RCC 7860 (cell line): ENCODE measurements around the gene EDN2.

Source experiments
- DNase-seq: peaks from one replicate; pipeline ENCODE4 v3.0.0-alpha.2; 2015; ENCODE audit warnings: low spot score
- FAIRE-seq: peaks from 2 replicates; lab custom pipeline; 2012; peaks lifted over from hg19 to GRCh38; lab: Jason Lieb, UNC

Gene EDN2

DNA sequence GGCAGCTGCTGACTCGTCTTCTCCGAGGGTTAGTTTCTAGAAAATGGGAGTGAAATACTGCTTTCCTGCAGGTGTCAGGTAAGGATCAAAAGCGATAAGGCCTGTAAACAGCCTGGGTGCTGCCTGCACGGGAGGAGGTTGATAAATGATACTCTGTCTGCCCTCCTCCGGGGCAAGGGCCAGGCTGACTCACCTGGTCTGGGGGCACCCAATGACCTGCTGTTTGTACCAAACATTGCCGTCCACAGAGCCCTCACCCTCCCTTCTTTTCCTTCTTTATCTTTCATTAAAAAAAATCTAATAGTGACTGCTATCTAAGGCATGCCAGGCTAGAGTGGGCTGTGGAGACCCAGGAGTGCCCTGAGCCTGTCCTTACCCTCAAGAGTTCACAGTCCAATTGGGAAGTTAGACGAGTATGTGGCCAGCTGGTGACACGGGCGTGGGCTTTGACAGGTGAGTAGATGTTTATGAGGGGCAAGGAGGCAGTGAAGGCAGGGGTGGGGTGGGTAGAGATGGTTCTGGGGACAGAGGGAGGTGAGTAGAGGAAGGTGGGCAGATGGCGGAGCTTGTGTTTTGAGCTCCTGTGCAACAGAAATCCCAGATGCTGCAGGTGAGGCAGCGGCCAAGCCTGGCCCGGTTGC, 16.2 kb downstream of the EDN2 start:
- DNase-seq (no peak), FAIRE-seq (no peak)

GRCh38 chr1:41467673-41468072, 16.8 kb downstream of the EDN2 start:
- FAIRE-seq (no peak), DNase-seq (no peak)

DNA sequence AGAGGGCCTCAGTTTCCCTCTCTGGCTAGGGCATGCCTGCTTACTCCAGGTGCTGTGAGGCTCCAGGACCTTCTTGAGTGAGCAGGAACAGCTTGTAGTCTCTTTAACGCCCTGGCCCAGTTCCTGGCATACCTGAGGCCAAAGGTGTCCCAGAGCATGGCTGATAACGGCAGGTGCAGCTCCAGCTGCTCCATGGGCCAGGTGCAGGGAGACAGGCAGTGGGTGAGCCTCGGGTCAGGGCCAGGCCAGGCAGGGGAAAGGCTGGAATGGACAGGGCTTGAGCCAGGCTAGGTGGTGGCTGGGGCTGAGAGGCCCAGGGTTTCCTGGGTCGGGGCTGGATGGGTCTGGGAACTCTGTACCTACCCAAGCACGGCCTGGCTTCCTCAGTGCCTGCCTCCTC, 18.3 kb downstream of the EDN2 start:
- no peak for DNase-seq
- FAIRE-seq, result no peak

- no peak for FAIRE-seq
- no peak for DNase-seq
Observed at GRCh38 chr1:41465741-41466140, 18.7 kb downstream of the EDN2 start.

DNA sequence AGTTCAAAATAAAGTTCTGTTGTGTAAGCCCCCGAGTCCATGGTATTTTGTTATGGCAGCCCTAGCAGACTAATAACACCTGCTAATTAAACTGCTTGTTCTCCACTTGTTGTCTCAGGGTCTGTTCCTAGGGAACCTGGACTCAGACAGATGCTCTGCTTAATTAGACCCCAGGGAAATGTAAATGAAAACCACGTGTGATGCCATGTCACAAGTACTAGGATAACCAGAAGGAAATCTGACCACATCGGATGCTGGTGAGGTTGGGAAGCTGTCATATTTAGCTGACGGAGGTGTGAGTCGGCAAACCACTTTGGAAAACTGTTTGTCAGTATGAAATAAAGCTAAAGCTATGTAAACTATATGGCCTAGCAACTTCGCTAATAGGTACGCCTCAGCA, 19.6 kb downstream of the EDN2 start:
- no peak for DNase-seq
- no peak for FAIRE-seq

DNA sequence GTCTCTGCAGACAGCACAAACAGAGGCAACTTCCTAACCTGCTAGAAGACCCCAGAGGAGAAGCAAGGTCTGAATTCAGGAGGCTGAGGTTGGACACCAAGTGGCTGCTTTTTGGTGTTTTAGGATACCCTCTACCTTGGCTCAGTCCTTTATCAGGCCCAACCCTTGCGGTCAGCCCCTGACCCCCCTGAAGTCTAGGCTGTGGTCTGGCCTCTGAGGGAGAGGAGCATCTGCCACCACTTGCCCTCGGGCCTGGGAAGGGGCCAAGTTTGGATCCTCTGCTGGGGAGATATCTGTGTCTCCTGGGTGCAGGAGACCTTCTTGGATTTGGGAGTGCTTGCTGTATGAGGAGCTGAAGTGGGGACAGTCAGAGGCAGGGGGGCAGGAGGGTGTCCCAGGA, 21.0 kb downstream of the EDN2 start:
- no peak for FAIRE-seq

DNA sequence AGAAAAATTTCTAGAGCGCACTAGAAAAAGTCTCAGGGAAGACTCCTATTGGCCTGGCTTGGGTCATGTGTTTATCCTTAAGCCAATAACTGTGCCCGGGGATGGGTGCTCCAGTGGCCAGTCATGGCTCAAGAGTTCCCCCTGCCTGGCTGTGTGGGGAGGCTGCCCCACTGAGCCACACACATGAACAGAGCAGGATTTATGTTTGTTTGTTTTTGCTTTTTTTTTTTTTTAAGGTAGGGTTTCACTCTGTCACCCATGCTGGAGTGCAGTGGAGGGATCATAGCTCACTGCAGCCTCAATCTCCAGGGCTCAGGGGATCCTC, 21.8 kb downstream of the EDN2 start:
- no peak for FAIRE-seq

More for the DNA sequence above, 21.0 kb downstream of the EDN2 start:
- no peak for DNase-seq

DNA sequence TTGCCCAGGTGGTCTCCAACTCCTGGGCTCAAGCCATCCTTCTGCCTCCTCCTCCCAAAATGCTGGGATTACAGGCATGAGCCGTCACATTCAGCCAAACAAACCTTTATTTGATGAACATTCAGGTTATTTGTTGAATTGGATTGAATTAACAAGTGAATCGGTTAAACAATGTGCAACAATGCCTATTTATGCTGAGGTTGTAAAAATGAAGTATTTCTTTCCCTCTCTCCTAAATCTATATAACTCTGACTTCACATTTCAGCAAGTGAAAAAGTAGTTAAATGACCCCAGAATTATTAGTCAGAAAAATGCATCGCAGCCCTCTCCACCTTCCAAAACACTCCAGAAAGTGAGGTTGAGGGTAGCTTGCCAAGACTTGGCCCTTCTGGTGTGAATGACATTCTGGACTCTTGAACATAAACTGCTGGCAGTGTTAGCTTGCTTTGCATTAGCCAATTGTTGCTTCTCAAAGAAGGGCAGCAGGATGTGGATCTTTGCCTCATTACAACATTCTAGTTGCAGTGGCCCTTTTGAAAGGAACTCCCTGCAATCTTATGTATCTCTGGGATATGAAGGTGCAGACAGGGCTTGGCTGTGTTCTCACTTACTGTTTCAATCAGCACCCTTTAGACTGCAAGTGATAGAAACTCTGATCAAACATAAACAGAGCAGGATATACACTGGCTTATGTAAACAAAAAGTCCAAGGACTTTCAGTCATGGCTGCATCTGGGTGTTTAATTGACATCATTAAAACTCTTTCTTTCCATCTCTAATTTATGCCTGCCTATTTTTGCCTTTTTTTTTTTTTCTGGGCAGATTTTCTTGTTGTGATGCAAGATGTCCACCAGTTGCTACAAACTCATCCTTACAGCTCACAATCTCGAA, 22.4 kb downstream of the EDN2 start:
- no peak for DNase-seq
- FAIRE-seq, result no peak

More for the DNA sequence above, 21.8 kb downstream of the EDN2 start:
- DNase-seq, result no peak

DNA sequence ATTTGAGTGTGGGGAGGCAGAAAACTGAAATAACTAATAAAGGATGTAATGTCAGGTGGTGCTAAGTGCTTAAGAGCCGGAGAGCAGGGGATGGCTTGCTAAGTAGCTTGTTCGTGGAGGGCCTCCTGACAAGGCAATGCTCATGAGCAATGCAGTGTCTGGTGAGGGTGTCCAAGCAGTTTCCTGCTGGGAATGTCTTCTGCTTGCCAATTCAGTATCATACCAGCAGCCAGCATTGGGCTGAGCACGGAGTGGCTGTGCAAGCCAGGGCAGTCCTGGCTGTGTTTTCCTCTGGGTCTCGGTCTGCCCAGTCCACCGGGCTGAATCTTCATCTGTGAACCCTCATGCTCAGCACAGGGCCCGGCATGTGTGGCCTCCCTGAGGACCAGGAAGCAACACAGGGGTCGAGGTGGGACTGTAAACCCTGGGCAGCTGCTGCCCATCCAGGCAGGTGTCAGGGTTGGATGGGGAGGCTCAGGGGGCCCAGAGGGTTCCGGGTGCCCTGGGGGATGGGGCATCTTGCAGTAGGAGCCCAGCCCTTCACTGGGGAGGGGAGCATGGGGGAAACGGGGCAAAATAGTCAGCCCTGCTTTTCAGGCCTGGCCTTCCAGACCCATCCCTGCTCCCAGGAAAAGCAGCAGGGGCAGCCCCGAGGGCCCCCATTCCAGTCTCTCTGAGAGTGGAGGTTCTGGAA, 27.5 kb downstream of the EDN2 start:
- DNase-seq, result no peak
- FAIRE-seq, result no peak

- peak; percentile 71 for DNase-seq
- peak; percentile 81 for FAIRE-seq
Observed at GRCh38 chr1:41455479-41456332, 28.8 kb downstream of the EDN2 start.

GRCh38 chr1:41454406-41454805, 30.1 kb downstream of the EDN2 start:
- no peak for DNase-seq
- no peak for FAIRE-seq

DNA sequence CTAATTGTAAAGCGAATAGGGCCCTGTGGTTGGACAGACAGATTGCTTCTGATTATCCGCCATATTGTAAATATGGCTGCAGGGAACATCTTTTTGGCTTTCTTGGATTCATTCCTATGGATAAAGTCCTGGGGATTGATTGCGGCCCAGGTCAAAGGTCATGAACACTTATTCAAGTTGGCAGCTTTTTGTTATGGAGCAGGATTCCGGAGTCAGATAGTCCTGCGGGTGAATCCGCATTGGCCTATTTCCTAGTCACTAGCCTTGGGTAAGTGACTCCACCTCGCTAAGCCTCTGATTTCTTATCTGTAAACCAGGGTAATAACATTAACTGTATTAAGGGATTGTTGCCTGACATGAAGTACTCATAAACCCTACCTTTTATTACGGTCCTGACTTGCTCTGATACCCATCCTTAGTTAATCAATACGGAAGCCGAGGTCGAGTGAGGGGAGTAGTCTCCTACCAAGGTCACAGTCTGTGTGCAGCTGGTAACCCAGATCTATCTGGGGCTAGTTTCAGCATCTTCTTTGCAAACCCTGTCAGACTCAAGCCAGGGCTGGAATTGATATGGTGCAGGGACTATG, 31.7 kb downstream of the EDN2 start:
- DNase-seq (no peak), FAIRE-seq (no peak)

DNA sequence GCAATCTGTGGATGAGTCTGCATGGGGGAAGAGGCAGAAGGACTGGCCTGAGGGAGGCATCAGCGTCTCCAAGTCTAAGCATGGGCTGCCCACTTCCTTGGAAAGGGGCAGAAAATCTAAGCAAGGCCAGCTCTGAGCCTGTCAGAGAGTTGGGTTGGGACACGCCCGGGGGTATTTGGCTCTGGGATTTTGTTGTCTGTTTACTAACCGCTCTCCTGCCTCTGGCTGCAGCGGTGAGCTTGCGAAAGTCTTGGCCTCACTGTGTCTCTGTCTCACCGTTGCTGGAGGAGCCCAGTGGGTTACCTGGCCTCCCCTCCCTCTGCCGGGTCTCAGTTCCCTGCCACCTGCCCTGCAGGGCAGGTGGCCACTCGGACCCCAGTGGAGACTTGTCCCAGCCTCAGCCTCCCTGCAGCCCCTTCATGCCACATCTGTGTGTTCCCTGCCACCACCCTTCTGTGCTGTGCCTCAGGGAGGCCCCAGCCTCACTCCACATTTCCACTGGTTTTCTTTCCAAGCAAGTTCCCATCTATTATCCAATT, 33.7 kb downstream of the EDN2 start:
- DNase-seq (no peak), FAIRE-seq (no peak)

GRCh38 chr1:41449326-41449921, 35.1 kb downstream of the EDN2 start:
- no peak for FAIRE-seq
- DNase-seq, result no peak

DNA sequence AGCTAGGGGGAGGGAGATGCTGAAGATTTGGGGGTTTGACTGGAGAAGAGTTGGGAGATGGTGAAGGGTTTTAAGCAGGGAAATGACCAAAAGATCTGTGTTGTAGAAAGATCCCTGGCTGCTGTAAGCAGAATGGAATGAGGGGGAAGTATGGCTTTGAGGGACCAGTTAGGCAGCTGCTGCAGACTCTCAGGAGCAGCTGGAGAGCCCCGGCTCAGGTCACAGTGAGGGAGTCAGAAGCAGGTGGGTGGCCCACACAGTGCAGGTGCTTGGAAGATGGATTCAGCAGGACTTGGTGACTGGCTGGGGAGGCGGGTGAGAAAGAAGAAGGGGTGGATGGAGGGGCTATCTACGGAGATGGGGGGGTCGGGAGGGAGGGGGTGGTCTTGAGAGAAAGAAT, 35.7 kb downstream of the EDN2 start:
- DNase-seq (no peak), FAIRE-seq (no peak)

- FAIRE-seq (no peak), DNase-seq (no peak)
Observed at GRCh38 chr1:41447995-41448770, 36.3 kb downstream of the EDN2 start.

DNA sequence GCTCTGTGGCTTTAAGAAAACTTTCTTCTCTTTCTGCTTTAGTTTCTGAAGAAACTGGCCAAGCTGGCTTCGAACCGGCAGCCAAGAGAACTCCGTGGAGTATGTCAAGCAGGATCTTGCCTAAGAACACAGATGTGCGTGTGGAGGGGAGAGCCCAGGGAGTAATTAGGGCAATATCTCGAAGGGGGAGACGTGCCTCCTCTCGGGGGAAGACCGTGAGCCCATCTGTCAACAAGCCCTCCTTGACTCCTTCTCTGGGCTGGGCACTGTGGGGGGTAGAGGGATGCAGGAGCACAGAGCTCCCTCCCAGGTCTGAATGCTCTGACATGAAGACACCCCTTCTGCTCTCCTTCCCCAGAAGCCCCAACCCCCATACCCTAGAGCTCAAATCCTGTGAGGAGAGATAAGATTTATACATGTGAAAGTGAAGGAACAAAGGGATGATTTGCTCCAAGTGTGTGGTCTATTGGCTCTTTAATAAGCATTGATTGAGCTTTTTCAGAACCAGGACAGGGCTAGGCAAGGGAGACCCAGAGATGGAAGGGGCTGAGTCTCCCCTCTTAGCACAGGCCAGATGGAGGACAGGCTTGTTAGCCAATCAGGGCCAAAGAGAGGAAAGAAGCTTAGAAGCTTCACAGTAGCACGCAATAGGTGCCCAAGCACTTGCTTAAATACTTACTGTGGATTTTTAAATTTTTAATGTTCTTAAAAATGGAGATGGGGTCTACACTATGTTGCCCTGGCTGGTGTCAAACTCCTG, 37.5 kb downstream of the EDN2 start:
- no peak for DNase-seq
- FAIRE-seq, result no peak

- no peak for FAIRE-seq
- DNase-seq, result no peak
Observed at GRCh38 chr1:41444785-41445184, 39.7 kb downstream of the EDN2 start.
